Activated CD8-positive, alpha-beta T cell treated with anti-CD3 and anti-CD28 coated beads for 36 hours (primary cell): ENCODE data around the gene VPS13D. TPM values are rescaled to one million over a fixed set of nuclear protein-coding genes. Genes with fewer than 3 reads are reported as not detected.
A peak's percentile ranks its signal among the peaks of the same experiment; 100 is the strongest.

ENCODE experiments used
- ATAC-seq: fragments of 200-7000 bp; cut with Tn5 transposase; one replicate; pipeline ENCODE4 v1.10.0; 2021; ENCODE audit warnings: mild to moderate bottlenecking, moderate library complexity
- CTCF ChIA-PET: fragments of 350-600 bp; sonication (Branson Sonifier 250); formaldehyde crosslinking; loops from one replicate; lab custom pipeline; 2021; ENCODE audit warnings: antibody characterized with exemption; lab: Charles Lee
- POLR2A ChIA-PET: fragments of 350-600 bp; sonication (Branson Sonifier 250); formaldehyde crosslinking; loops from one replicate; lab custom pipeline; 2021; ENCODE audit warnings: antibody characterized with exemption; lab: Charles Lee
- DNase-seq: peaks from one replicate; pipeline ENCODE4 v3.0.0-alpha.2; 2020
- H3K27ac Mint-ChIP-seq: one replicate; pipeline ENCODE4 v1.8.0; 2021; ENCODE audit warnings: mild to moderate bottlenecking, mixed read lengths
- H3K27me3 Mint-ChIP-seq: one replicate; pipeline ENCODE4 v1.8.0; 2021; ENCODE audit warnings: mixed read lengths
- H3K36me3 Mint-ChIP-seq: one replicate; pipeline ENCODE4 v1.8.0; 2021; ENCODE audit warnings: low read depth, mixed read lengths
- H3K4me1 Mint-ChIP-seq: one replicate; pipeline ENCODE4 v1.8.0; 2021; ENCODE audit warnings: low read depth, mixed read lengths
- H3K4me3 Mint-ChIP-seq: one replicate; pipeline ENCODE4 v1.8.0; 2021; ENCODE audit warnings: mild to moderate bottlenecking, moderate library complexity, mixed read lengths
- H3K9me3 Mint-ChIP-seq: one replicate; pipeline ENCODE4 v1.8.0; 2021; ENCODE audit warnings: mixed read lengths
- CTCF ChIP-seq: fragments of 200-600 bp; IDR thresholded peaks from one replicate; pipeline ENCODE4 v1.8.0; 2022; ENCODE audit warnings: antibody characterized with exemption, mild to moderate bottlenecking
- intact Hi-C: fragments of 100-400 bp; cut with micrococcal nuclease; formaldehyde crosslinking; loops from one replicate; pipeline ENCODE4 v1.10.0; 2022
- total RNA-seq, 2 experiments: library from RNA; stranded (reverse); gene quantifications; one replicate each; pipeline ENCODE4 v1.2.3, GENCODE V29; 2021

VPS13D gene
- total RNA-seq, 2 experiments from 2014 or later: 28.1 to 30.7 TPM

GRCh38 chr1:12506281-12507280 is 276.8 kb downstream of the VPS13D start:
- H3K4me3 Mint-ChIP-seq: no peak overlapping the region
- intact Hi-C loops: no loop called here
- no peaks in the 10 kb centered on the region for H3K9me3 Mint-ChIP-seq
- ATAC-seq (no peak), DNase-seq (no peak)
- peaks cover 63% of the 10 kb centered on the region for H3K4me1 Mint-ChIP-seq
- peaks cover 46% of the 10 kb centered on the region for H3K36me3 Mint-ChIP-seq
- TF ChIP-seq CTCF: no peak
- H3K27me3 Mint-ChIP-seq: no peaks in the 10 kb centered on the region
- ChIA-PET POLR2A (interaction anchor here (2.0 to 2.5 kb wide), 3 partner anchors 12 to 69 kb away, joined by 6 to 12 read pairs (median 8); no protein-coding TSS in a partner anchor), CTCF (interaction anchor here (0.9 to 2.0 kb wide), 4 partner anchors 12 to 56 kb away, joined by 3 to 7 read pairs (median 5); no protein-coding TSS in a partner anchor)
- peak overlapping the region; percentile 55 for H3K27ac Mint-ChIP-seq

GRCh38 chr1:12507631-12508030 is 277.8 kb downstream of the VPS13D start:
- Mint-ChIP-seq H3K36me3 (peaks cover 47% of the 10 kb centered on the region), H3K4me1 (peaks cover 61% of the 10 kb centered on the region), H3K27me3 (no peaks in the 10 kb centered on the region), H3K9me3 (no peaks in the 10 kb centered on the region), H3K27ac (peak overlapping the region; percentile 79), H3K4me3 (no peak overlapping the region)
- no peak for DNase-seq
- intact Hi-C loops: no loop called here
- TF ChIP-seq CTCF: no peak
- POLR2A ChIA-PET: interaction anchor here (2.0 to 2.5 kb wide), 3 partner anchors 11 to 70 kb away, joined by 6 to 12 read pairs (median 8); no protein-coding TSS in a partner anchor
- CTCF ChIA-PET: interaction anchor here (0.7 to 2.0 kb wide), 2 partner anchors 11 to 63 kb away, joined by 3 to 6 read pairs; no protein-coding TSS in a partner anchor
- no peak for ATAC-seq

- ATAC-seq (no peak), DNase-seq (no peak)
- intact Hi-C loops: no loop called here
- Mint-ChIP-seq H3K27me3 (no peaks in the 10 kb centered on the region), H3K27ac (peak overlapping the region; percentile 84), H3K4me1 (peaks cover 63% of the 10 kb centered on the region), H3K9me3 (peaks cover 4% of the 10 kb centered on the region), H3K36me3 (peaks cover 57% of the 10 kb centered on the region), H3K4me3 (peak overlapping the region; percentile 31)
- ChIA-PET POLR2A (no interaction called here), CTCF (no interaction called here)
- TF ChIP-seq CTCF: no peak
These were observed 279.0 kb downstream of the VPS13D start for GRCh38 chr1:12508849-12509248.

GRCh38 chr1:12511128-12511484 is 281.3 kb downstream of the VPS13D start:
- Mint-ChIP-seq H3K36me3 (peaks cover 53% of the 10 kb centered on the region), H3K9me3 (peaks cover 4% of the 10 kb centered on the region), H3K27me3 (no peaks in the 10 kb centered on the region), H3K4me1 (peaks cover 63% of the 10 kb centered on the region), H3K4me3 (peak overlapping the region; percentile 75), H3K27ac (peak overlapping the region; percentile 100)
- ChIA-PET CTCF (interaction anchor here (1.0 to 3.1 kb wide), 9 partner anchors 9 to 106 kb away, joined by 3 to 18 read pairs (median 5); no protein-coding TSS in a partner anchor), POLR2A (interaction anchor here (0.8 to 4.5 kb wide), 17 partner anchors 8 to 133 kb away, joined by 3 to 31 read pairs (median 9); partner anchors contain the start of gene DHRS3)
- TF ChIP-seq CTCF: no peak
- intact Hi-C loops: loop anchor here (2.0 to 5.0 kb wide), 3 partner anchors 34 to 106 kb away; partner anchors contain the start of gene DHRS3
- peak; percentile 2 for ATAC-seq
- no peak for DNase-seq
